ENCODE measurements around the gene PDLIM1.
"Not testable (repeated sequence)": the region's sequence is repeated elsewhere in the genome, so short reads cannot be mapped to it uniquely, and the experiment has no call there.

The PDLIM1 gene

DNA sequence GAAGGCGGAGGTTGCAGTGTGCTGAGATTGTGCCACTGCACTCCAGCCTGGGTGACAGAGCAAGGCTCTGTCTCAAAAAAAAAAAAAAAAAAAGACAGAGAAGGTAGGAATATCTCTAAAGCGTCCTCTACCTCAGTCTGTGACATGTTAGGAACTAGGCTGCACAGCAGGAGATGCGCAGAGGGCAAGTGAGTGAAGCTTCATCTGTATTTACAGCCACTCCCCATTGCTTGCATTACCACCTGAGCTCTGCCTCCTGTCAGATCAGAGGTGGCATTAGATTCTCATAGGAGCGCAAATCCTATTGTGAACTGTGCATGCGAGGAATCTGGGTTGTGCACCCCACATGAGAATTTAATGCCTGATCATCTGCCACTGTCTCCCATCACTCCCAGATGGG, 87.9 kb downstream of the PDLIM1 start:
- DNase-seq (ENCODE audit: low read depth), result not testable (repeated sequence)

DNA sequence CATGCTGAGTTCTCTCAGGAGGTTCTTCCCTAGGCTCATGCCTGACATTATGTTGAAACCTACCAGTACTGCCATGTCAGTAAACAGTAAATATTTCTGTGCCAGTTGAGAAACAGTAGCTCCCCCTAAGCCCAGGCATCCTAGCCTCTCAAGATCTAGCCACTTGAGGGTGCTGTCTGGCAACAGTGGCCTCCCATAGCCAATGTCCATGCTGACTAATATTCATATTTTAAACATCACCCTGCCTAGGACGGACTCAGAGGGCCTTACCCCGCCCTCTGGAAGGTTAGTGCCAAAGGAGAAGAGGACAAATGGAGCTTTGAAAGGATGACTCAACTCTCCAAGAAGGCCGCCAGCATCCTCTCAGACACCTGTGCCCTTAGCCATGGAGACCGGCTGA, 89.1 kb downstream of the PDLIM1 start:
- DNase-seq (ENCODE audit: low read depth), result no peak

DNA sequence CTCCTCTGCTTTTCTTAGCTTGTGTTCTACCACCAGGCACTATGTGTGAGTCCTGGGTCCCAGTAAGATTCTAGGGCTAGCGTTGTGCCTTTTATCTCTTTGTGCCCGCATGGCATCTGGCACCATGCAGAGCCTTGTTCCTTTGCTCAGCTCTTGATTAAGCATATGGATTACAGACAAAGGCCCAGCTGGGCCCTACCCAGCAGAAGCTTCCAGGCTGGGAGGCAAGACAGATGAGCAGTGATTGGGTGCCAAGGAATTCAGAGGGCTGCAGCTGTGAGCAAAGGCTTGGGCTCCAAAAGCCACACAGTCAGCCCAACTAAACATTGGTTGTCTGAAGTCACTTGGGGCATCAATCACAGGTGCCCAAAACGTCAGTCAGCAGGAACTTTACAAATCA, 94.8 kb downstream of the PDLIM1 start:
- DNase-seq (ENCODE audit: low read depth), result no peak

DNA sequence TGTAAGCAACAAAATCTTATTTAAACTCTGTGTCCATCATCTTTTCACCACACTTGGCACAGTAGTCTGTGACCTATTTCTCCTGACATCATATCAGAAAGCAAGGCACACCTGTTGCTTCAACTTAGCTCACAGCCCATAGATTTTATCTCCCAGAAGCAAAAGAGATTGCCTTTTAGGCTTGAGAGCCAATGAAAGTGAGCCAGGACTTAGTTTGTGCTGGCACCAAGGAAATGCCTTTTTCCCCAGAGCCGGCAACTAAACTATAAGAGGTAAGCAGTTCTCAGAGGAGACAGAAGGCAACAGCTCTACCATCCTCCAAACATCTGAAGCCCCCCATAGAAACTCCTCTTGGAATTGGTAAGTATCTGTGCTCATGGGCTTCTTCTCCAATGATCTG, 96.9 kb downstream of the PDLIM1 start, which contains the start of gene ACSM6:
ACSM6 (plus strand) TSS at position 295 of the 400 bp plus-strand sequence. CDS start 248 bp downstream, outside the sequence.
- DNase-seq (ENCODE audit: low read depth), result no peak

DNA sequence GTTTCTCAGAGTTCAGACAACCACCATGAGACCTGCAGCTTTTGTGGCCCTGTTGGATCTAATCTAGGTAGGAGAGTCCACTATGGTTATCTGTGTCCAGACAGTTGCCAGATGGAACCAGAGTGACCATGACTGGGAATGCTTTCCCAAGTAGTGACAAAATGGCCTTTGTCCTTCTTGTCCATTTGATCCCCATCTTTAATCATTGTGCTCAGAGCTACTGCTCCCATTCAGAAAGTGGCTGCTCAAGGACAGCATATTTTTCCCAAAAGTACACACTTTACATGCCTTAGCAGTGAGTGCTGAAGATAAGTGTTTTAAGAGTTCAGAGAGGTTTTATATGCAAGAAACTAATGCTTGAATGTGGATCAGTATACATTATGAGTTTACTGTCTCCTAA, 102.2 kb downstream of the PDLIM1 start:
- no peak for DNase-seq (ENCODE audit: low read depth)

DNA sequence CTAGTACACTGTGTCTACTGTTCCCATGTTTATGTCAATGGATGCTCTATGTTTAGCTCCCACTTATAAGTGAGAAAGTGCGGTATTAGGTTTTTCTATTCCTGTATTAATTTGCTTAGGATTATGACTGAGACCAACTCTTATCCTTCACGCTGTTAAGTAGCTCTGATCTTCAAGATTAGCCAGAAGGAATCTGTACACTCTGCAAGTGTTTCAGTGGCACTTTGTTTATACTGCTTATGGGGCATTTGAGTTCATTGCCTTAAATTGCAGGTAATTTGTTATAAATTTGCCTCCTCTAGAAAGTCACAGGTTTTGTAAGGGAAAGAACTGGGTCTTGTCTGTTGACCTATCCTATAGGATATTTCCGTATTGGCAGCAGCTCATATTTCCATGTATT, 103.2 kb downstream of the PDLIM1 start:
- DNase-seq (ENCODE audit: low read depth), result no peak

Measured in stromal cell of bone marrow (primary cell).